Keratinocyte (primary cell): ENCODE measurements around the gene SAMHD1. TPM values are rescaled to one million over a fixed set of nuclear protein-coding genes. Genes with fewer than 3 reads are reported as not detected.

Source experiments
- DNase-seq: peaks from one replicate; pipeline ENCODE4 v3.0.0-alpha.2; 2011; ENCODE audit warnings: low read depth, missing footprints, low spot score
- FAIRE-seq: peaks from 2 replicates; lab custom pipeline; 2011; peaks lifted over from hg19 to GRCh38; lab: Jason Lieb, UNC
- H2AFZ ChIP-seq: 2 replicates; pipeline ENCODE4 v1.6.0; 2012; ENCODE audit warnings: low read length, control low read depth, inconsistent platforms; ENCODE audit not compliant: control insufficient read depth
- H3K27ac ChIP-seq: 2 replicates; pipeline ENCODE4 v1.5.1; 2011; ENCODE audit warnings: low read length; ENCODE audit not compliant: control insufficient read depth, insufficient read depth
- H3K27me3 ChIP-seq: 3 replicates; pipeline ENCODE4 v1.6.0; 2011; ENCODE audit warnings: low read length; ENCODE audit not compliant: control insufficient read depth, insufficient read depth; ENCODE audit errors: extremely low read depth
- H3K36me3 ChIP-seq, 2 experiments: 2 replicates in 1 of 2; 3 replicates in 1 of 2; pipeline ENCODE4 v1.5.1; 2011; ENCODE audit warnings: low read length in 2 of 2, mild to moderate bottlenecking in 1 of 2; ENCODE audit not compliant: control insufficient read depth in 2 of 2, insufficient read depth in 2 of 2; ENCODE audit errors: extremely low read depth in 1 of 2
- H3K4me1 ChIP-seq: 3 replicates; pipeline ENCODE4 v1.5.1; 2011; ENCODE audit warnings: low read length; ENCODE audit not compliant: control insufficient read depth, insufficient read depth; ENCODE audit errors: extremely low read depth
- H3K4me2 ChIP-seq: 3 replicates; pipeline ENCODE4 v1.6.0; 2011; ENCODE audit warnings: low read depth, low read length; ENCODE audit not compliant: control insufficient read depth, insufficient read depth; ENCODE audit errors: extremely low read depth
- H3K4me3 ChIP-seq, 3 experiments: fragments of 200-600 bp in 1 of 3; sonication (generic) in 1 of 3; 2 replicates in 2 of 3; 3 replicates in 1 of 3; pipeline ENCODE4 v1.5.1; 2011 to 2016; ENCODE audit warnings: low read length in 3 of 3, mild to moderate bottlenecking in 3 of 3, control low read depth in 2 of 3, inconsistent platforms in 1 of 3, low read depth in 1 of 3, mixed read lengths in 1 of 3, mixed run types in 1 of 3, moderate library complexity in 1 of 3; ENCODE audit not compliant: control insufficient read depth in 2 of 3, insufficient read depth in 2 of 3; ENCODE audit errors: extremely low read depth in 1 of 3
- H3K79me2 ChIP-seq: 2 replicates; pipeline ENCODE4 v1.6.0; 2012; ENCODE audit warnings: low read length; ENCODE audit not compliant: control insufficient read depth, insufficient read depth
- H3K9ac ChIP-seq: 3 replicates; pipeline ENCODE4 v1.6.0; 2011; ENCODE audit warnings: low read length; ENCODE audit not compliant: control insufficient read depth, insufficient read depth; ENCODE audit errors: extremely low read depth
- H3K9me1 ChIP-seq: 3 replicates; pipeline ENCODE4 v1.6.0; 2011; ENCODE audit warnings: low read length; ENCODE audit not compliant: control insufficient read depth, insufficient read depth; ENCODE audit errors: extremely low read depth
- H3K9me3 ChIP-seq: 2 replicates; pipeline ENCODE4 v1.5.1; 2012; ENCODE audit warnings: low read depth, low read length; ENCODE audit not compliant: control insufficient read depth
- H4K20me1 ChIP-seq: 3 replicates; pipeline ENCODE4 v1.6.0; 2011; ENCODE audit warnings: low read length; ENCODE audit not compliant: control insufficient read depth, insufficient read depth; ENCODE audit errors: extremely low read depth
- CTCF ChIP-seq, 3 experiments: IDR thresholded peaks in 1 of 3; conservative IDR thresholded peaks in 1 of 3; optimal IDR thresholded peaks in 1 of 3; 2 replicates in 2 of 3; 3 replicates in 1 of 3; pipeline versions ENCODE3 to v1.5.1; 2011; ENCODE audit warnings: low read length in 3 of 3, mild to moderate bottlenecking in 3 of 3, moderate library complexity in 2 of 3, control low read depth in 1 of 3, inconsistent platforms in 1 of 3; ENCODE audit not compliant: insufficient read depth in 2 of 3; ENCODE audit errors: extremely low read depth in 1 of 3
- EZH2 ChIP-seq: IDR thresholded peaks from one replicate; pipeline ENCODE4 v1.6.1; 2012; ENCODE audit warnings: inconsistent platforms, mild to moderate bottlenecking, low read length, moderate library complexity
- dilution Hi-C: fragments of 300-500 bp; cut with MboI; formaldehyde crosslinking; loops from one replicate; pipeline ENCODE4 v1.7.0; 2020; ENCODE audit warnings: low sequenced_read_pairs; ENCODE audit not compliant: extremely low pct_ligation_motif_present
- polyA plus RNA-seq, 5 experiments: library from polyadenylated mRNA; depleted of rRNA in 3 of 5; stranded (reverse) in 3 of 5; stranded (forward) in 1 of 5; unstranded in 1 of 5; fragments of >200 nt; gene quantifications; 1 replicate in 1 of 5; 2 replicates in 3 of 5; 3 replicates in 1 of 5; pipeline versions ENCODE4 v1.2.1 to v1.2.3, GENCODE V29; 2011 to 2012; ENCODE audit warnings: missing spikeins in 2 of 5, low read depth in 1 of 5, low replicate concordance in 1 of 5

Gene SAMHD1
- polyA plus RNA-seq, 1 donor (not counting 4 experiments of a cell fraction or from before 2014, with no cell fraction given): 26.5 TPM

- Histone ChIP-seq H3K9ac (no peak overlapping the region), H3K27me3 (no peaks in the 10 kb centered on the region), H3K4me3 (no peak overlapping the region), H3K79me2 (no peaks in the 10 kb centered on the region), H4K20me1 (no peaks in the 10 kb centered on the region), H3K36me3 (peaks cover 0 to 3% of the 10 kb centered on the region in 2 experiments), H3K9me3 (no peaks in the 10 kb centered on the region), H2AFZ (no peak overlapping the region), H3K9me1 (no peaks in the 10 kb centered on the region), H3K4me2 (no peak overlapping the region), H3K27ac (no peak overlapping the region), H3K4me1 (no peaks in the 10 kb centered on the region)
- no peak for TF ChIP-seq EZH2
- TF ChIP-seq CTCF (optimal IDR thresholded peaks at IDR 0.05 in 1 of 3, IDR thresholded peaks at IDR 0.05 in 1 of 3, conservative IDR thresholded peaks at IDR 0.05 in 1 of 3; ENCODE audit: extremely low read depth in 1 of 3, insufficient read depth in 2 of 3, low read length in 3 of 3): no peak
- dilution Hi-C loops: no loop called here
- DNase-seq (no peak), FAIRE-seq (no peak)
Measured at GRCh38 chr20:36887752-36888090, 63.8 kb downstream of the SAMHD1 start.

- Histone ChIP-seq H2AFZ (peak overlapping the region; percentile 7), H3K9me1 (no peaks in the 10 kb centered on the region), H3K9me3 (no peaks in the 10 kb centered on the region), H4K20me1 (no peaks in the 10 kb centered on the region), H3K27me3 (no peaks in the 10 kb centered on the region), H3K4me2 (peak overlapping the region; percentile 11), H3K79me2 (no peaks in the 10 kb centered on the region), H3K9ac (no peak overlapping the region), H3K27ac (no peak overlapping the region), H3K36me3 (peaks cover 0 to 3% of the 10 kb centered on the region in 2 experiments), H3K4me3 (no peak overlapping the region), H3K4me1 (no peaks in the 10 kb centered on the region)
- peak; percentile 97 to 99 (median 98) for TF ChIP-seq CTCF (optimal IDR thresholded peaks at IDR 0.05 in 1 of 3, IDR thresholded peaks at IDR 0.05 in 1 of 3, conservative IDR thresholded peaks at IDR 0.05 in 1 of 3; ENCODE audit: extremely low read depth in 1 of 3, insufficient read depth in 2 of 3, low read length in 3 of 3)
- TF ChIP-seq EZH2: no peak
- FAIRE-seq (peak; percentile 73), DNase-seq (peak; percentile 62)
- dilution Hi-C loops: no loop called here
Measured at GRCh38 chr20:36886859-36887751, 64.4 kb downstream of the SAMHD1 start.
